Measurements from ENCODE around the gene UBL5. TPM values are rescaled to one million over a fixed set of nuclear protein-coding genes. Genes with fewer than 3 reads are reported as not detected.

The UBL5 gene
- total RNA-seq, 2 donors from 2014 or later = 677 to 684 TPM

DNA sequence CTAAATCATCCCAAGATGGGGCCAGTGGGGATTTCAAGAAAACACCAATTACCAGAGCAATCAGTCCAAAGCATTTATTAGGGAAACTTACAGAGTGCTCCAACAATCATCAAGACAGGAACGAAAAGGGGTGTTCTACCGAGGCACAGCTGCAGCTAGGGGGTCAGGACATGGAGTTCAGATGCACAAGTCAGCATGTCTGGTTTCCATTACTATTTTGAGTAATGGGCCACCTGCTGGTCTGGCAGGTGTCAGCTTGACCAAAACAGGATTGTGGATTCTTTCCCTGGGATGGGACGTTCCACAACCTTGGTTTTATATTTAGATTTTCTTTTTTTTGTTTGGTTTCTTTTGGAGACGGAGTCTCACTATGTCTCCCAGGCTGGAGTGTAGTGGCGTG, 3.9 kb upstream of the UBL5 start:
- Histone ChIP-seq H3K36me3 (no peaks in the 10 kb centered on the region), H3K9me3 (no peaks in the 10 kb centered on the region), H3K4me1 (peaks cover 0 to 26% of the 10 kb centered on the region in 2 donors), H3K27ac (no peak overlapping the region), H3K27me3 (no peaks in the 10 kb centered on the region), H3K4me3 (no peak overlapping the region)
- no peak for DNase-seq (ENCODE audit: low spot score)
- no peak for TF ChIP-seq CTCF (IDR thresholded peaks at IDR 0.05)

DNA sequence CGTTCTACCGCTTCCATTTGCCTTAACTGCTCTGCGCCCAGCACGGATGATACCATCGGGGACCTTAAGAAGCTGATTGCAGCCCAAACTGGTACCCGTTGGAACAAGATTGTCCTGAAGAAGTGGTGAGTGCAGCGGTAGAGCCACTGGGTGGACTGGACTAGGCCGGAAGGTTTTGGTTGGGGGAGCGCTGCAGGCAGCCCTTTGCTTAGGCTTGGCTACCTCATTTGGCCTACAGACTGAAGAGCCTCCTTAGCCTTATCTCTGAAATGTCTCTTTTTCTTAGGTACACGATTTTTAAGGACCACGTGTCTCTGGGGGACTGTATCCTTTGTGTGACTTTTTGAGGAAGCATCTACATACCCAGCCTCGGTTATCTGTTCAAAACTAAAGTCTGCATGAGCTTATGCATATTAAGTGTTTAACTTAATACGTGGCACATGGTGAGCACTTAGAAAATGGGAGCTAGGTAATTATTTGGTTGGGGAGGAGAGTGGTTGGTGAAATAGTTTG, 889 bp downstream of the UBL5 start:
- Histone ChIP-seq H3K9me3 (no peaks in the 10 kb centered on the region), H3K4me3 (peak overlapping the region; percentile 90 to 96), H3K4me1 (peaks cover 0 to 24% of the 10 kb centered on the region in 2 donors), H3K27me3 (no peaks in the 10 kb centered on the region), H3K27ac (peak overlapping the region in 1 of 2 donors; percentile 83), H3K36me3 (peaks cover 11% of the 10 kb centered on the region)
- no peak for DNase-seq (ENCODE audit: low spot score)
- no peak for TF ChIP-seq CTCF (IDR thresholded peaks at IDR 0.05)

GRCh38 chr19:9834307-9834725, 6.6 kb downstream of the UBL5 start:
- Histone ChIP-seq H3K4me1 (peaks cover 0 to 15% of the 10 kb centered on the region in 2 donors), H3K36me3 (peaks cover 12% of the 10 kb centered on the region), H3K27ac (peak overlapping the region; percentile 66 to 82), H3K4me3 (peak overlapping the region; percentile 98 to 99), H3K27me3 (no peaks in the 10 kb centered on the region), H3K9me3 (no peaks in the 10 kb centered on the region)
- DNase-seq (ENCODE audit: low spot score) = no peak
- TF ChIP-seq CTCF (IDR thresholded peaks at IDR 0.05) = no peak

- TF ChIP-seq CTCF (IDR thresholded peaks at IDR 0.05) = peak; percentile 51 to 75
- H3K4me1 ChIP-seq = peaks cover 0 to 15% of the 10 kb centered on the region in 2 donors
- peaks cover 12% of the 10 kb centered on the region for H3K36me3 ChIP-seq
- H3K27ac ChIP-seq = peak within 1 kb of the TSS; percentile 66 to 82
- peak within 1 kb of the TSS; percentile 98 to 99 for H3K4me3 ChIP-seq
- H3K27me3 ChIP-seq = no peaks in the 10 kb centered on the region
- H3K9me3 ChIP-seq = no peaks in the 10 kb centered on the region
- DNase-seq (ENCODE audit: low spot score) = peak; percentile 99
These were observed 7.2 kb downstream of the UBL5 start, which contains the start of gene PIN1 for GRCh38 chr19:9834726-9835506. TSS of gene PIN1 (plus strand) at chr19:9835318. CDS start at chr19:9835345, 27 bp downstream.

DNA sequence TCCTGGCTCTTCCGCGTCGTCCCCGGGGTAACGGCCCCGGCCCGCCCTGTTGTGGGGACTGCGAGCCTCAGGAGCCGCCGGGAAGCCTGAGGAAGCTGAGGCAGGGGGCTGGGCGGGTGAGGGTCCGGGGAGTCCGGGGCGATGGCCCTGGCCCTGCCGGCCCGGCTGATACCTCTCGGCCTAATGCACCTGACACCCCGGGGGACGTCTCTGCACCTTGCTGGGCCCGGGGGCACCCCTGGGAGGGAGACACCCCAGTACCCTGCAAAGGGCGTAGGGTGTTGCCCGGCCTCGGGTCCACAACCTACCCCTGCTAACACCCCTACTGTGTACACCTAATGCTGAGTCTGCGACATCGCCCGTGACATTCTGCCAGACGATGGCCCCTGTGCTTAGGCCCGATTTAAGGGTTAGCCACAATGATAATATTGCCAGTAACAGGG, 7.8 kb downstream of the UBL5 start:
- Histone ChIP-seq H3K27ac (peak overlapping the region; percentile 63 to 82), H3K4me1 (peaks cover 0 to 15% of the 10 kb centered on the region in 2 donors), H3K36me3 (peaks cover 12% of the 10 kb centered on the region), H3K27me3 (no peaks in the 10 kb centered on the region), H3K4me3 (peak overlapping the region; percentile 98 to 99), H3K9me3 (no peaks in the 10 kb centered on the region)
- peak in 1 of 2 donors; percentile 12 for TF ChIP-seq CTCF (IDR thresholded peaks at IDR 0.05)
- no peak for DNase-seq (ENCODE audit: low spot score)

Data from right atrium auricular region (tissue), 2 donors.